B cell (primary cell): Measurements from ENCODE around the gene HMSD. TPM values are rescaled to one million over a fixed set of nuclear protein-coding genes. Genes with fewer than 3 reads are reported as not detected.

Source experiments
- ATAC-seq: fragments of 200-7000 bp; cut with Tn5 transposase; one replicate; pipeline ENCODE4 v1.10.0; 2021; ENCODE audit warnings: low read depth, mild to moderate bottlenecking, moderate number of reproducible peaks, moderate library complexity
- CTCF ChIA-PET: fragments of 350-600 bp; sonication (Branson Sonifier 250); formaldehyde crosslinking; loops from one replicate; lab custom pipeline; 2021; ENCODE audit warnings: antibody characterized with exemption, inconsistent platforms; lab: Charles Lee
- POLR2A ChIA-PET: fragments of 350-600 bp; sonication (Branson Sonifier 250); formaldehyde crosslinking; loops from one replicate; lab custom pipeline; 2021; ENCODE audit warnings: antibody characterized with exemption; lab: Charles Lee
- DNase-seq: peaks from one replicate; pipeline ENCODE4 v3.0.0; 2013
- H2AFZ ChIP-seq: 2 replicates; pipeline ENCODE4 v1.6.1; 2012; ENCODE audit warnings: mild to moderate bottlenecking, low read depth, low read length; ENCODE audit not compliant: insufficient read depth, poor library complexity, severe bottlenecking
- H3K27ac ChIP-seq, 2 donors: 1 replicate in 1 of 2; 2 replicates in 1 of 2; pipeline ENCODE4 v1.5.1; 2012 to 2013; ENCODE audit warnings: low read length in 2 of 2, mild to moderate bottlenecking in 2 of 2, moderate library complexity in 1 of 2
- H3K27me3 ChIP-seq, 4 experiments: fragments of 200-600 bp in 1 of 4; sonication (generic) in 1 of 4; replicated peaks in 1 of 4; 1 replicate in 2 of 4; 2 replicates in 2 of 4; pipeline versions ENCODE4 v1.6.1 to v1.7.0; 2013 to 2016; ENCODE audit warnings: low read length in 3 of 4, mild to moderate bottlenecking in 2 of 4, mixed read lengths in 1 of 4, moderate library complexity in 1 of 4; ENCODE audit not compliant: insufficient read depth in 4 of 4, control insufficient read depth in 3 of 4; ENCODE audit errors: control extremely low read depth in 1 of 4
- H3K36me3 ChIP-seq, 2 experiments: replicated peaks in 1 of 2; 1 replicate in 1 of 2; 2 replicates in 1 of 2; pipeline versions ENCODE4 v1.6.1 to v1.7.1; 2013; ENCODE audit warnings: low read length in 1 of 2; ENCODE audit not compliant: insufficient read depth in 2 of 2, control insufficient read depth in 1 of 2; ENCODE audit errors: control extremely low read depth in 1 of 2, extremely low read depth in 1 of 2
- H3K4me1 ChIP-seq, 2 donors: fragments of 200-600 bp in 1 of 2; sonication (generic) in 1 of 2; 1 replicate in 1 of 2; 2 replicates in 1 of 2; pipeline versions ENCODE4 v1.5.1 to v1.6.1; 2013 to 2017; ENCODE audit warnings: low read length in 2 of 2; ENCODE audit not compliant: control insufficient read depth in 2 of 2, insufficient read depth in 2 of 2
- H3K4me2 ChIP-seq: replicated peaks from 2 replicates; pipeline ENCODE3; 2012; ENCODE audit warnings: mild to moderate bottlenecking, low read depth, low read length; ENCODE audit not compliant: poor library complexity, severe bottlenecking
- H3K4me3 ChIP-seq, 5 experiments: fragments of 200-600 bp in 1 of 5; sonication (generic) in 1 of 5; 1 replicate in 3 of 5; 2 replicates in 2 of 5; pipeline versions ENCODE4 v1.5.1 to v1.7.0; 2011 to 2016; ENCODE audit warnings: low read length in 4 of 5, mild to moderate bottlenecking in 4 of 5, low read depth in 2 of 5, control low read depth in 1 of 5, moderate library complexity in 1 of 5; ENCODE audit not compliant: insufficient read depth in 1 of 5; ENCODE audit errors: control extremely low read depth in 1 of 5, extremely low read depth in 1 of 5
- H3K79me2 ChIP-seq: fragments of 200-600 bp; sonication (generic); one replicate; pipeline ENCODE4 v1.6.0; 2016; ENCODE audit warnings: low read length; ENCODE audit not compliant: control insufficient read depth, insufficient read depth
- H3K9ac ChIP-seq: fragments of 200-600 bp; sonication (generic); 2 replicates; pipeline ENCODE4 v1.6.1; 2017; ENCODE audit warnings: mild to moderate bottlenecking, low read length, moderate library complexity
- H3K9me3 ChIP-seq, 3 donors: one replicate each; pipeline versions ENCODE4 v1.6.1 to v1.7.1; 2013; ENCODE audit warnings: low read length in 2 of 3; ENCODE audit not compliant: control insufficient read depth in 2 of 3, insufficient read depth in 1 of 3; ENCODE audit errors: control extremely low read depth in 1 of 3
- H4K20me1 ChIP-seq: 2 replicates; pipeline ENCODE4 v1.6.0; 2012; ENCODE audit warnings: mild to moderate bottlenecking, low read length; ENCODE audit not compliant: insufficient read depth, control insufficient read depth, poor library complexity, severe bottlenecking
- H3K27ac Mint-ChIP-seq: one replicate; pipeline ENCODE4 v1.8.0; 2021; ENCODE audit warnings: mixed read lengths
- H3K27me3 Mint-ChIP-seq: one replicate; pipeline ENCODE4 v1.8.0; 2021; ENCODE audit warnings: mixed read lengths
- H3K4me1 Mint-ChIP-seq: one replicate; pipeline ENCODE4 v1.8.0; 2021; ENCODE audit warnings: mixed read lengths
- H3K4me3 Mint-ChIP-seq: one replicate; pipeline ENCODE4 v1.8.0; 2021; ENCODE audit warnings: mixed read lengths
- H3K9me3 Mint-ChIP-seq: one replicate; pipeline ENCODE4 v1.8.0; 2022; ENCODE audit warnings: mixed read lengths; ENCODE audit not compliant: insufficient read depth
- EZH2 ChIP-seq: IDR thresholded peaks from 2 replicates; pipeline ENCODE4 v1.6.1; 2012; ENCODE audit warnings: borderline replicate concordance, low read depth, mild to moderate bottlenecking, moderate library complexity, low read length; ENCODE audit not compliant: insufficient read depth, poor library complexity, severe bottlenecking
- WGBS: methylation state at CpG from one replicate; pipeline ENCODE4 v1.1.5; 2013; ENCODE audit warnings: missing lambda C conversion rate; ENCODE audit not compliant: insufficient coverage; 5-methylcytosine and 5-hydroxymethylcytosine counted together
- intact Hi-C: fragments of 100-400 bp; cut with micrococcal nuclease; formaldehyde crosslinking; loops from one replicate; pipeline ENCODE4 v1.10.0; 2022
- polyA plus RNA-seq: library from polyadenylated mRNA; depleted of rRNA; stranded (reverse); fragments of >200 nt; gene quantifications from 2 replicates; pipeline ENCODE4 v1.2.3, GENCODE V29; 2012
- total RNA-seq, 2 donors: library from RNA; stranded (reverse); fragments of 120-200 nt in 1 of 2; gene quantifications; 1 replicate in 1 of 2; 2 replicates in 1 of 2; pipeline versions ENCODE4 v1.2.3 to v1.2.4, GENCODE V29; 2013 to 2022
- TF ChIP-seq, protein P1 (sequence below): fragments of 200-600 bp; IDR thresholded peaks from one replicate; pipeline ENCODE4 v1.8.0; 2022; ENCODE audit warnings: antibody characterized with exemption, mild to moderate bottlenecking

Gene HMSD
- total and polyA plus RNA-seq, 2 donors (not counting 1 experiment from before 2014, with no cell fraction given): 0.04 TPM; not detected in 1

DNA sequence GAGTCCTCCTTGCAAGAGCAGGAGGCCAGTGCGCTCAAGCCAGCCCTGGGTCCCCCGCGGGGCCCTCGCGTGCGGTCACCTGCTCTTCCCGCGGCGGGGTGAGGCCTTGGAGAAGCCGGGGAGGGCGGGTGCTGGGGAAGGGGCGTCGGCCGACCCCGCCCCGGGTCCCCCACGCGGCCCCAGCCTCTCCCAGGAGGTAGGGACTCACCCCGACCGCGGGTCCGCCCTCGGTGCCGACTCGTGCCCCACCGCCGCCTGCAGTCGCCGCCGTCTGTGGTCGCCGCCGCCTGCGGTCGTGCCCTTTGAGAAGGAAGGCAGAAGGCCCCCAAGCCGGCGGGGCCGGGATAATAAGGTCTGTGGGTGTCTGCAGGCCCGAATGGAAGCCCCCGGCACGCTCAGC lies 53.5 kb downstream of the HMSD start:
- WGBS: 58% methylated on average over 41 of the region's 41 CpGs
- Histone ChIP-seq H3K9ac (no peak overlapping the region), H3K4me1 (no peaks in the 10 kb centered on the region), H4K20me1 (no peaks in the 10 kb centered on the region), H3K4me3 (no peak overlapping the region), H3K27me3 (peaks cover 0 to 3% (median 0%) of the 10 kb centered on the region in 4 experiments), H3K9me3 (peaks cover 0 to 10% (median 1%) of the 10 kb centered on the region in 3 donors), H3K36me3 (no peaks in the 10 kb centered on the region), H3K4me2 (no peak overlapping the region), H3K79me2 (no peaks in the 10 kb centered on the region), H3K27ac (no peak overlapping the region), H2AFZ (no peak overlapping the region)
- no peaks in the 10 kb centered on the region for H3K9me3 Mint-ChIP-seq
- no peak overlapping the region for H3K27ac Mint-ChIP-seq
- H3K27me3 Mint-ChIP-seq: peaks cover 9% of the 10 kb centered on the region
- ATAC-seq: no peak
- H3K4me3 Mint-ChIP-seq: no peak overlapping the region
- no peaks in the 10 kb centered on the region for H3K4me1 Mint-ChIP-seq
- CTCF ChIA-PET: no interaction called here
- intact Hi-C loops: no loop called here
- POLR2A ChIA-PET: no interaction called here
- DNase-seq: no peak
- no peak for TF ChIP-seq EZH2
- TF ChIP-seq, protein P1, sequence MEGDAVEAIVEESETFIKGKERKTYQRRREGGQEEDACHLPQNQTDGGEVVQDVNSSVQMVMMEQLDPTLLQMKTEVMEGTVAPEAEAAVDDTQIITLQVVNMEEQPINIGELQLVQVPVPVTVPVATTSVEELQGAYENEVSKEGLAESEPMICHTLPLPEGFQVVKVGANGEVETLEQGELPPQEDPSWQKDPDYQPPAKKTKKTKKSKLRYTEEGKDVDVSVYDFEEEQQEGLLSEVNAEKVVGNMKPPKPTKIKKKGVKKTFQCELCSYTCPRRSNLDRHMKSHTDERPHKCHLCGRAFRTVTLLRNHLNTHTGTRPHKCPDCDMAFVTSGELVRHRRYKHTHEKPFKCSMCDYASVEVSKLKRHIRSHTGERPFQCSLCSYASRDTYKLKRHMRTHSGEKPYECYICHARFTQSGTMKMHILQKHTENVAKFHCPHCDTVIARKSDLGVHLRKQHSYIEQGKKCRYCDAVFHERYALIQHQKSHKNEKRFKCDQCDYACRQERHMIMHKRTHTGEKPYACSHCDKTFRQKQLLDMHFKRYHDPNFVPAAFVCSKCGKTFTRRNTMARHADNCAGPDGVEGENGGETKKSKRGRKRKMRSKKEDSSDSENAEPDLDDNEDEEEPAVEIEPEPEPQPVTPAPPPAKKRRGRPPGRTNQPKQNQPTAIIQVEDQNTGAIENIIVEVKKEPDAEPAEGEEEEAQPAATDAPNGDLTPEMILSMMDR: no peak

DNA sequence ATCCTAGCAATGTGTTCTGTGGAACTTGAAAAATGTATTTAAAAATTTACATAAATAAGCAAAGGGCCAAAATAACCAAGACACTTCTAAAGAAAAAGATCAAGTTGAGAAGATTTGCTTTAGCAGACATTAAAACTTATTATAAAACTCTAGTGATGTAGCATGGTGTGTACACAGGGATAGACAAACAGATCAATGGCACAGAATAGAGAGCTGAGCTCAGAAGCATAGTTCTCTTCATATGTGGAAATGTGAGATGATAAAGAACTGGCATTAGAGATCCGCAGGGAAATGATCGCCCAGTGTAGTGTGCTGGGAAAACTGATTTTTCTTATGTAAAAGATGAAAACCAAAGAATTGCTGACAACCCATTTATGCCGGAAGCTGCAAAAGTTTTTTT lies 60.2 kb downstream of the HMSD start:
- H3K4me1 Mint-ChIP-seq: no peaks in the 10 kb centered on the region
- no peak overlapping the region for H3K27ac ChIP-seq
- ATAC-seq: no peak
- no peak overlapping the region for H3K9ac ChIP-seq
- H3K36me3 ChIP-seq: no peaks in the 10 kb centered on the region
- ChIA-PET CTCF (interaction anchor here (1.0 to 1.2 kb wide), 4 partner anchors 10 to 31 kb away, joined by 3 to 4 read pairs (median 3); no protein-coding TSS in a partner anchor), POLR2A (no interaction called here)
- no peak overlapping the region for H3K27ac Mint-ChIP-seq
- intact Hi-C loops: no loop called here
- H3K4me3 Mint-ChIP-seq: no peak overlapping the region
- no peak overlapping the region for H3K4me3 ChIP-seq
- H3K79me2 ChIP-seq: no peaks in the 10 kb centered on the region
- no peaks in the 10 kb centered on the region for H3K27me3 ChIP-seq
- TF ChIP-seq, protein P1: no peak
- no peak for TF ChIP-seq EZH2
- H2AFZ ChIP-seq: no peak overlapping the region
- no peak for DNase-seq
- H3K4me2 ChIP-seq: no peak overlapping the region
- 100% methylated on average over 1 of the region's 3 CpGs for WGBS
- no peaks in the 10 kb centered on the region for H3K27me3 Mint-ChIP-seq
- no peaks in the 10 kb centered on the region for H4K20me1 ChIP-seq
- H3K4me1 ChIP-seq: no peaks in the 10 kb centered on the region
- H3K9me3 Mint-ChIP-seq: no peaks in the 10 kb centered on the region
- peaks cover 0 to 1% (median 0%) of the 10 kb centered on the region in 3 donors for H3K9me3 ChIP-seq

Other genes starting within 250 kb of the HMSD start
- not detected in 2 replicates for gene SERPINB11, start 246.3 kb upstream of the HMSD start, total RNA-seq
- not detected in 2 replicates for gene SERPINB11, start 246.3 kb upstream of the HMSD start, polyA plus RNA-seq
- gene SERPINB7, start 173.9 kb upstream of the HMSD start, total RNA-seq: not detected in 2 replicates
- gene SERPINB7, start 173.9 kb upstream of the HMSD start, polyA plus RNA-seq: not detected in 2 replicates
- 1.4 and 1.7 TPM in 2 replicates for gene SERPINB2, start 61.6 kb upstream of the HMSD start, total RNA-seq
- 0.25 and 1.1 TPM in 2 replicates for gene SERPINB2, start 61.6 kb upstream of the HMSD start, polyA plus RNA-seq
- gene SERPINB10, start 41.3 kb upstream of the HMSD start, total RNA-seq: not detected in 2 replicates
- not detected in 2 replicates for gene SERPINB10, start 41.3 kb upstream of the HMSD start, polyA plus RNA-seq
- 22.1 and 26.2 TPM in 2 replicates for gene SERPINB8, start 20.8 kb downstream of the HMSD start, total RNA-seq
- gene SERPINB8, start 20.8 kb downstream of the HMSD start, polyA plus RNA-seq: 14.4 and 17.5 TPM in 2 replicates
- not detected in 2 replicates for gene LINC00305, start 199.8 kb downstream of the HMSD start, total RNA-seq
- gene LINC00305, start 199.8 kb downstream of the HMSD start, polyA plus RNA-seq: not detected in 2 replicates